ENCODE data around the gene KIAA1217.
"Not testable (repeated sequence)": the region's sequence is repeated elsewhere in the genome, so short reads cannot be mapped to it uniquely, and the experiment has no call there.

The KIAA1217 gene

DNA sequence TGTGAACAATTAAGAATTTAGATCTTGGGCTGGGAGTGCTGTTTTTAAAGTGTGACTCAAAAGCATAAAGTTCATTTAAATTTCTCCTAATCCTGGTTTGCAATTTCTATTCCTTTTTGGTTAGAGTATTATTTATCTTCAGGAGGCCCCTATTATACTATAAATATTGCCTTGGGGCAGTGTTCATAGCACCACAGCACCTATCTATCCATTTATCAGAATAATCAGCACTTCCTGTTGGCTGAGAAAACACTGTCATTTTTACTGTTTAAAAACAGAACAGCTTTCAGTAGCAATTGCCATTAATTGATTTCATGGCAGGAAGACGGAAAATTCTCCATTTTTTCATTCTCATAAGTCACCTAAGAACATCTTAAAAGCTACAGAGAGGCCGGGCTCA is 111.4 kb downstream of the KIAA1217 start:
- DNase-seq (ENCODE audit: low read depth, low spot score), result no peak

DNA sequence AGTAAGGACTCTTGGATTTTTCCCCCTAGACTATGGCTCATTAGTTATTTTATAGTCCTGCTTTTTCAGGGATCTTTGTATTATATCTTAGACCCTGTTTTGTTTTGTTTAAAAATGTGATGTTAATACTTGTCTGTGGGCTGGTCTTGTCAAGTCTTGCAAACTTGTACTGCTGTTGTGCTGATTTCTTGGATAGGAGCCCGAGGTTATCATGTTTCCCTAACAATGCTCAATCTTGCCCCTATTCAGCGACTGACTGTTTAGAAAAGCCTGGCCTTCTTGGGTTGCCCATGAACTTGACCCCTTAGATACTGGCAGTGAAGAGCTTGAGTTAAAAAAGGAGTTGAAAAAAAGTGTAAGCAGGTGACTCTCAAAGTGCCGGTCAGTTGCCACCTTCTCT is 115.7 kb downstream of the KIAA1217 start:
- peak overlapping the region; percentile 10 for H3K27ac ChIP-seq
- no peak for DNase-seq (ENCODE audit: low read depth, low spot score)

More for the DNA sequence above, 111.4 kb downstream of the KIAA1217 start:
- no peak overlapping the region for H3K27ac ChIP-seq

DNA sequence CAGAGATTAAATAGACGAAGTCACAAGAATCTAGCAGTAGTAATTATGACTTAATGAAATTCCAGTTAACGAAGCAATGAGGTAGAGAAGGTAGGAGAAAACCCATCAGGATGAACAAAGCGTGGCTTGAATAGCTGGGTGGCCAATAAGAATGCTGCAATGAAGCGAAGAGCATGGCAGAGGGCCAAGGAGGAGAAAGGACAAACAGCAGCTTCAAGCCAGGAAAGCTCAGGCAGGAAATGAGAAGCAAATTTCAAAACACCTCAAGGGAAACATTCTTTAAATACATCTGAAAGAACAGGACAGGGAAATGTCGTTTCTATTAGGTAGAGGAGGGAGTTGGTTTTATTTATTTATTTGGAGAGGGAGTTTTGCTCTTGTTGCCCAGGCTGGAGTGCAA is 122.5 kb downstream of the KIAA1217 start:
- peak overlapping the region; percentile 66 for H3K27ac ChIP-seq
- DNase-seq (ENCODE audit: low read depth, low spot score), result no peak

DNA sequence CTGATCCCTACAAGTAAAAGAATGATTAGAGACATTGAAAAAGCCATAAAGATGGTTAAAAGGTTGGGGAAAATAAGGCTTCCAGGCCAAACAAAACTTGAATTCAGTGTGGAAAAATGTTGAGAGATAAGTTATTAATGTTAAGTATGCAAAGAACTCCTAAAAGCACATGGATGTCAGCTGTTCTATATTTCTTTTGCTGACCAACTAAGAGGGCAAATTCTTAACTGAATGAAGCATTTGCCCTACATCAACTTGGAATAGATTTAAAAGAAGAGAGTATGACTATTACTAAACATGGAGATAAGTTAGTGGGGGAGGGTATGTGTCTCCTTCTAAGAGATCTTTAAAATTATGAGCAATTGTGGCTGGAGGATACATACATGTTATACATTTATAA is 124.8 kb downstream of the KIAA1217 start:
- DNase-seq (ENCODE audit: low read depth, low spot score), result no peak
- H3K27ac ChIP-seq, result no peak overlapping the region

DNA sequence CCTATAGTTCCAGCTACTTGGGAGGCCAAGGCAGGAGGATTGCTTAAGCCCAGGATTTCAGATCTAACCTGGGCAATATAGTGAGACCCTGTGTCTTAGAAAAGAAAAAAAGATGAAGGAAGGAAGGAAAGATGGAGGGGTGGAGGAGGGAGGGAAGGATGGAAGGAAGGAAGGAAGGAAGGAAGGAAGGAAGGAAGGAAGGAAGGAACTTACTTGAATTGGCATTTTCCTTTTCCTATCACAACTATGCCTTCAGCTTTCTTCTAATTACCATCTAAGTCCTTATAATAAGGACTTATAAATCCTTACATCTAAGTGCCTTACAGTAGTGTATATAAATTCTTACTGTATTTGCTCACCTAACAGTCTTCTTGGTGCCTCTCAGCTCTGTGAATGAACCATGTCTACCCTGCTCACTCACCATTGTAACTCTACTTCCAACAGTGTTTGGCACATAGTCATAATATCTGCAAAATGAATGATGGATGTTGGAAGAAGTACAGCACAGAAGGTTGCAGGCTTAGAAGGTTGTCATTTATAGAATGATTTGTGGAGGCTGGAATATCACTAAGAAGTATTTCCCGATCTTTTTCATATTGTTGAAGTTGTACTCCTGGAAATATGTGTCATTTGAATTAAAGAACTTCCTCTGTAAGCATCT is 125.5 kb downstream of the KIAA1217 start:
- H3K27ac ChIP-seq, result no peak overlapping the region

DNA sequence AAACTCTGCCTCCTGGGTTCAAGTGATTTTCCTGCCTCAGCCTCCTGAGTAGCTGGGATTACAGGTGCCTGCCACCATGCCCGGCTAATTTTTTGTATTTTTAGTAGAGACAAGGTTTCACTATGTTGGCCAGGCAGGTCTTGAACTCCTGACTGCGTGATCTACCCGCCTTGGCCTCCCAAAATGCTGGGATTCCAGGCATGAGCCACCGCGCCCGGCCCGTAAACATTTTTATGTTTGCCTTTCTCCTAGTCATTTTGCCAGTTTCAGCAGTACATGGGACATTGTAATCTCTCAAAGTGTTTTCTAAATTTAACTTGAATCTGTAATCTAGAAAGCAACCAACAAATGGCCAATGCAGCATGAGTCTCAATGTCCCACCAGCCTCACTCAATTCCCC is 128.8 kb downstream of the KIAA1217 start:
- DNase-seq (ENCODE audit: low read depth, low spot score); H3K27ac ChIP-seq: not testable (repeated sequence)

More for the DNA sequence above, 125.5 kb downstream of the KIAA1217 start:
- DNase-seq (ENCODE audit: low read depth, low spot score), result no peak

DNA sequence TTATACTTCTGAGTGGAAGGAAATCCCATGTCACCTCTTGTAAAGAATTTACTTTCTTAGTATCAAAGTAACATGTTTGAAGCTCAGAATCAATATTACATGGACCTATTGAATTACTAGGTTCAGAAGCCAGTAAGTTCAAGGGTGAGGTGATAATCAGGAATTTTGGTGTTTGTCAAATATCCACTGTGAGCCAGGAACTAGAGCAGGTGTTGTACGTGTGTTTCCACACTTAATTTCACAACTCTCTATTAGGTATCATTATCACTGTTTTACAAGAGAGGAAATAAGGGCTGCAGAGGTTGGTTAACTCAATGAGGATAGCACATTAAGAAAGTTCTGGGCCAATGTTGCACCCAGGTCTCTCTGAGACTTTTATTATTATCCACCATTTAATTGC is 130.4 kb downstream of the KIAA1217 start:
- no peak for DNase-seq (ENCODE audit: low read depth, low spot score)
- no peak overlapping the region for H3K27ac ChIP-seq

DNA sequence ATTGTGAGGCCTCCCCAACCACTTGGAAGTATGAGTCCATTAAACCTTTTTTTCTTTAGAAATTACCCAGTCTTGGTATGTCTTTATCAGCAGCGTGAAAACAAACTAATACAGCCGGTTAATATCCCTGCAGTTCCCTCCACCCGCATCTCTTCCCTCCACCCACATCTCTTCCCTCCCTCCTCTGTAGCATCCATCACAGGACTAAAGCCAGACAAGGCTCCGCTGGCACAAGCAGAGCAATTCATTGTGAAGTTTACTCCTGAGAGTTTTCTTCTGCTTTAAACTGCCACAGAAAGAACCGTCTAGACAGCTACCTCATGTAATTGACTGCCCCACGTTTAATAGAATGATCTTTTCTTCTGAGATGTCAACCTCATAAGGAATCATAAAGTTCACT is 131.5 kb downstream of the KIAA1217 start:
- DNase-seq (ENCODE audit: low read depth, low spot score), result no peak
- no peak overlapping the region for H3K27ac ChIP-seq

DNA sequence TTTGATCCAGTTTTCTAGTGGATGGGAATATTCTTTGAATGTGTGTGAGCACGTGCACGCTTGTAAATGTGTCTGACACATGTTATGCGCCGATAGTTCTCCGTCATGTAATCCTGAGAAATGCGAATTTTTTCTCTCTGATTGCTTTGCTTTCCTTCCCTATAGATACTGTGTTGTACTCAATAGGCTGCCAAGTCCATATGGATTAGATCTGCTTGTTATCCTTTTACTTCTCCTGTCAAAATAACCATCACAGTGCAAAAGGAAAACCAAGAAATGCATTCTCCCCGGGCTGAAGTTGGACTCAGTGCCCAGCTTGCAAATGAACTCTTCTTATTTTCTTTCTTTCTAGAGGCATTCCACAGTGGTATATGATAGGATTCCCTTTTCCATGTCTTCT is 131.9 kb downstream of the KIAA1217 start:
- DNase-seq (ENCODE audit: low read depth, low spot score), result no peak
- H3K27ac ChIP-seq, result no peak overlapping the region

DNA sequence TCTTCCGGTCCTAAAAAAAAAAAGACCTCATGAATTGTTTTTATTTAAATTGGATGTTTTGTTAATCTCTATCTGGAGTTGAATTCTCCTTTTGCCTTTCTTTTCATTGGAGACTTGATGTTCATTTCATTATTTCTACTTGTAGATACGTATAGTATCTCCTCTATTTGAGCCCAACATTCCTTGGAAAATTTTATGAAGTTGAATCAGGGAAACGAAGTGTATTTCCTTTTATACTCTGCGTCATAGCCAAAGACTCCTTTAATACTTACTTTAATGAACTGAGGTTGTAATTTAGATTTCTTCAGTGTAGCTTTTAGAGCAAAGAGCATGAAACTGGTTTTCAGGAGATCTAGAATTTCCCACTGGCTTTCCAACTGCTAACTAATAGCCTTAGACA is 132.4 kb downstream of the KIAA1217 start:
- DNase-seq (ENCODE audit: low read depth, low spot score), result no peak
- no peak overlapping the region for H3K27ac ChIP-seq

DNA sequence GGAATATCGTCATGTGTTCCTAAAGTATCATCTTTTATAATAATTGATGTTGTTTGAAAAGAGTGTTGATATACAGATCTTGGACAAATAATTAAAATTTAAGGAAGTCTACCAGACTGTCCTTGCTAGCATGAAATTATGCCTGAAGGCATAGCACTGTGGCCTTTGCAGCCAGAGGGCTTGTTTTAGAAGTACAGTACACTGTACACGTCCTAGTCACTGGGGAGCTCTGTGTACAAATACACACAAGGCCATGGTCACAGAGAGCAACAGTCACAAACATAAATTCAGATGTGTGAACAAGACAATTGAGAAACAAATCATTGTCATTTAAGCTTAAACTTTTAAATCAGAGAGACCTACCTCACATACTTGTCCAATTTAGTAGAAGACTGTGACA is 133.0 kb downstream of the KIAA1217 start:
- DNase-seq (ENCODE audit: low read depth, low spot score), result no peak
- no peak overlapping the region for H3K27ac ChIP-seq

DNA sequence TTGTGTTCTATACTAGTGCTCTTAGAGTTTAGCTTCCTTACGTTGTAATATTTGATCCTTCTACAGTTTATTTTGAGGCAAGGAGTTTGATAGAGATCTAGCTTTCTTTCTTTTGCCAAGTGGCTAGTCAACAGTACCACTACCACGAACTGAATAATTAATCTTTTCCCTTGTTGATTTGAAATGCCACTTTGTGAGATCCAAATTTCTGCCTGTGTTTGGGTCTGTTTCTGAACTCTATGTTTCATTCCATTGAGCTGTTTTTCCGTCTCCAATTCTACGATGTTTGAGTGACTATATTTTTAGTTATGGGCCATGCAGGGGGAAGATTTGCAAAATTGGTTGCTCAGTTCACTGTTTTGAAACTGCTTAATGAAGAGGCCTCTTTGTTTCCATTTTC is 134.7 kb downstream of the KIAA1217 start:
- no peak for DNase-seq (ENCODE audit: low read depth, low spot score)
- H3K27ac ChIP-seq, result peak overlapping the region; percentile 72

DNA sequence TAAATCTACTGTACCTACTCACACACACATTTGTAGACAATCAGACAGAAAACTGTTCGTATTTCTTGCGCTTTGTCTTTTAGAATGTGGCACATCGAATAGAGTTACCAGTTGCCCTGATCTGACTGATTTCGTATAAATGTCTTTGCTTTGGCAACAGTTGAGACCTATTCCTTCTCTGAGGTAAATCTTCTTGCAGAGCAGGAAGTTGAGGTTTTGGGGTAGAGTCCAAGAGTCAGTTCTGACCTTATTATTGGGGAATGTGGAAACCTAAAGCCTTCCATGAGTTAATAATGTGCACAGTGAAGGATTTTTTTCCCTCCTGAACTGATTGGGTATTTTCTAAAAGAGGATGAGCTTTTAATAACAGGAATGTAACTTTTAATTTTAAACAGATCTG is 135.3 kb downstream of the KIAA1217 start:
- peak; percentile 73 for DNase-seq (ENCODE audit: low read depth, low spot score)

DNA sequence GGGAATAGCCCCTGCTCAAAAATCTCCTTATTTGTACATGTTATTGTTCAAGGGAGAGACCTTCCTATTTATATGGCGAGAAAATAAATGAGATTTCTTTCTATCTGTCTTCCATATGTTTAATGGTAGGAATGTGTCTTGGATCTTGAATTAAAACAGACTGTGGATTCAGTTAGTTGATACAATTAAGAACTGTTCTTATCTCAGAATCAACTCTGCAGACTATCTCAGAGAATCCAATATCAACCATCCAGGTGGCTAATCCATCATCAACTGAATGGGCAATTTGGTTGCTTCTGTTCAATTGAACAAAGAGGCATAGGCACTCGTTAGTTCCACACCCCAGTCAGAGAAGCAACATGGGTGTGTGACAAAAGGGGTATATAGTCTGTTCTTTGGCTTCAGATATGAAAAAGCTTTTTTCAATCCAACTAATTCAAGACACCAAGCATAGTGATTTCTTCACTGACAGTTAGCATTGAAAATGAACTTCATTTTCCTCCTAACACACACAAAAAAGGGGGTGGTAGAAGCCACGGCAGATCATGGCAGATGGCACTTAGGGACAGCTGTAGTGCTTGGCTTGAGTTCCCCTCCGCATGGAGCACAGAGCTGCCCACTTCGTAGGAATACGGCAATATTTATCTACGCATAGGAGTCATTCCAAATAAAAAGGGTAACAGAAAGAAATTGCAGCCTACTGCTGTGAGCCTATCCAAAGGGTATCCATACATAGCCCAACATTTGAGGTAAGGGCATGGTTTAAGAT is 135.9 kb downstream of the KIAA1217 start:
- peak overlapping the region; percentile 72 for H3K27ac ChIP-seq
- no peak for DNase-seq (ENCODE audit: low read depth, low spot score)

More for the DNA sequence above, 135.3 kb downstream of the KIAA1217 start:
- peak overlapping the region; percentile 72 for H3K27ac ChIP-seq

DNA sequence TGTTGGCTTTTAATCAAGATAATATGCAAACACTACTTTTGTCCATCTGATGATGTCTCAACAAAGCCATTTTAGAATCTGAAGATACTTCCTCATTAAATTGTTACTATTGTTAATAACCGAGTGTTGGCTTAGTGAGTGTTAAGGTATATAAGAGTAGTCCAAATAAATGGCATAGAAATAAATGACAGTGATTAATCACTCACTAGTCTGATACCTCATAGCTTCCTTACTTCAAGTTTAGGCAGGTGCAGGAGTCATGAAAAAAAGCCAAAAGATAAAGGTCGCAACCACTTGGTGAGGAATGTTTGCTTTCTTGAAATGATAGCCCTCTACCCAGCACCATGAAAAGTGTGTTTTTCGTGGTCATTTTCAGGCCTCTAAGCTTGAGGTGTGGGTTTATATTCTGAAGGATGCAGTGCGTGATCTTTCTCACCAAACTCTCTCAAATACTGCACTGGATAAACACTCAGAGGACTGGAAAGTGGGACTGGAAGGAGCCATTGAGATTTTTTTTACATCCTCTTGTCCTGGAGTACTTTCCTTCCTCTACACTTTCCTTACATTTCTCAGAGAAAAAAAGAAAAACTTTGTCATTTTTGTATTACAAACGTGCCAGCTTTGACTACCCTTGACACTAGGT is 138.1 kb downstream of the KIAA1217 start:
- DNase-seq (ENCODE audit: low read depth, low spot score), result no peak
- peak overlapping the region; percentile 6 for H3K27ac ChIP-seq

DNA sequence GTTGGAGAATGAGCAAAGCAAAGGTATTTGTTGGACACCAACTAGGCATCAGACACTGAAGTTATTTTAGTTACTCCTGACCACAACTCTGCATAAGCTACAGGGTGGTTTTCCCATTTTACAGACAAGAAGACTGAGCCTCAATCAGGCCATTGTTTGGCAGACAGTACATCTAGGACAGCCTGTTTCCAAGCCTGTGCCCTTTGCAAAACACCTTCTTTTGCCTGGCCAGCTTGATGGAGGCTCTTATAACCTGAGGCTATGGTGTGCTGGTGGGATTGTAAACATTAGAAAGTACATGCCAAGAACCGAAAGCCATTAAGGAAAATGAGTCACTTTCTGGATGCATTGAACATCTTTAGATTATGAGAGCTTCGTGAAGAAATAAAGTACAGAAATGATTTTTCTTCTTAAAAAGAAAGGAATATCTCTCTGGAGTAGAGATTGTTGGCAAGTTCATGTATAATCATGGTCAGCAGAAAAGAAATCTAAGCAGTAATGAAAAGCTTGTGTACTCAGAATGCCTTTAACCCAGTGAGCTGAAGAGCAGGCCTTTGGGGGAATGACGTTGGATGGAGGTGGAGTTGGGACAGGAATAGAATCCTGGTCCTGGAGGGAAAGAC is 140.6 kb downstream of the KIAA1217 start:
- H3K27ac ChIP-seq, result no peak overlapping the region
- DNase-seq (ENCODE audit: low read depth, low spot score), result no peak

DNA sequence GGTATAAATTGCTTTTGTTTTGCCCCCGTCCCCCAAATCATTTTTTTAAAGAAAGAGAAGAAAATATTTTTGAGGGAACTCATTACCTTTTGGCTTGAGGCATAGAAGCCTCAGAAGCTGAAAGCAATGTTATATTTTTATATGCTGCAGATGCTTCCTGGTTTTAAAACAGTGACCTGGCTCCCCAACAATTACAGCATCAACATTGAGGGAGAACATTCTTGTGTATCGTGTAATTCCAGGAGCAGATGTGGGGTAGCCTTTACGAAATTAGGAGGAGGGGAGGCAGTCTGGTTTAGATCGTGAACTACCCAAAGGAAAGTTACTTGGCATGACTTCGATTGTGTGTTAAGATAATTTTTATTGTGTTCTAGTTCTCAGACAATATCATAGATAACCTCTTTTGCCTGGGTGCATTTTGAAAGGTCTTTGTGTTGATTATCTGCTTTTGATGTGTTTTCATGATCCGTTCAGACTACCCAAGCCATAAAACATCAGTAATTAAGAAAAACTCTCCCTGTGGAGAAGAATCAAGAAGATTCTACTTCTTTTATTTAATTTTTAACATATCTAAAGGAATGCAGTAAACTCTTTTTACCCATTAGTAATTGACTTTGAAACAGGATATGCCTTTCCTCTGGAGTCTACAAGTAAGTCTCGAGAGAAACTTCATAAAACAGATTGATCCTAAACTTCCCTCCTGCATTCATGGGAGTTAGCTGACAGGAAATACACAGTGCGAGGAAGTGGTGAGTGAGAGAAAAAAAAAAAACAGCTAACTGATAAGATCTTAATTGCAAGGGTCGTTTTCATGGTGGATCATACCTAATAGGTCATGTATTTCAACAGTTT is 141.4 kb downstream of the KIAA1217 start:
- no peak for DNase-seq (ENCODE audit: low read depth, low spot score)
- no peak overlapping the region for H3K27ac ChIP-seq

DNA sequence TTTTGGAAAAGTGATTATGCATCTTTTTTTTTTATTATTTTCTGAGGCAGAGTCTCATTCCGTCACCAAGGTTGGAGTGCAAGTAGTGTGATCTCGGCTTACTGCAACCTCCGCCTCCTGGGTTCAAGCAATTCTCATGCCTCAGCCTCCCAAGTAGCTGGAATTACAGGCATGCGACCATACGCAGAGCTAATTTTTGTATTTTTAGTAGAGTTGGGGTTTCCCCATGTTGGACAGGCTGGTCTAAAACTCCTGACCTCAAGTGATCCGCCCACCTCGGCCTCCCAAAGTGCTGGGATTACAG is 141.9 kb downstream of the KIAA1217 start:
- not testable (repeated sequence) for DNase-seq (ENCODE audit: low read depth, low spot score)

DNA sequence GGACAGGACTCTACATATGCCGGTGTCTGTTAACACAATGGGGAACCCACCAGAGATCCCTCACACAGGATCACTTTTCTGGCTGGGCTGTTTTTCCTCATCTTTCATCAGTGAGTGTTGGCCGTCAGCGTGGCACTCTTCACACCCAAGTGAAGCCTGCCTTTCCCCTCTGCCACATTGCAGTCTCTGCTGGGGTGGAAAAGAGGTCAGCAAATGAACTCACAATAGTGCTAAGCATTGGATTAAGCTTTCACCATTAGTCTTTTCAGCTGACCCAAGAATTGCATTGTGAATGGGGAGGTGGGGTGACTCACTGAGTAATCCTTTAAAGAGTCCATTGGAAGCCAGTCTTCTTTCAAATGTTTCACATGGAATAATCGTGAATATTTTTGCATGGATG is 143.0 kb downstream of the KIAA1217 start:
- DNase-seq (ENCODE audit: low read depth, low spot score), result no peak

More for the DNA sequence above, 141.9 kb downstream of the KIAA1217 start:
- not testable (repeated sequence) for H3K27ac ChIP-seq

DNA sequence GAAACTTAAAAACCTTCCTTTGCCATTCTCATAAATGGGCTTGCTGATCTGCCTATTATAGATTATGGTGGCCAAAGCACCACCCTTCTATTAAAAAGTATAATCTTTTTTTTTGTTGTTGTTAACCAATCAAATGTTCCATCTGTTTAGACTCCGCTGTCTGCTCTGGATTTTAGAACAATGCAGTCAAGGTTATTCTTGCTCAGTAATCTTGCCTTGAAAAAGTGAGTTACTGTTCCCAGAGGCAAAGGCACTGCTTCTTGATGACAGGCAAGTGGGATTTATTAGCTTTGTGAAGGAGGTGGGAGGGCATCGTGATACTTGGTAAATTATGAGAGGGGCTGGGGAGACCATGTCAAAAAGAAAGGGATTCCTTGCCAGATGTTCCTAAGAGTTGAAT is 143.5 kb downstream of the KIAA1217 start:
- no peak for DNase-seq (ENCODE audit: low read depth, low spot score)
- H3K27ac ChIP-seq, result no peak overlapping the region

More for the DNA sequence above, 143.0 kb downstream of the KIAA1217 start:
- no peak overlapping the region for H3K27ac ChIP-seq
